IPS DF 19.7 (cell line): ENCODE measurements around the gene SSTR3.

ENCODE experiments used
- DNase-seq: peaks from one replicate; pipeline ENCODE4 v3.0.0-alpha.2; 2013; ENCODE audit warnings: low read depth, low spot score

SSTR3 gene

GRCh38 chr22:37229012-37229804 is 16.9 kb upstream of the SSTR3 start:
- no peak for DNase-seq

GRCh38 chr22:37228106-37229011 is 16.1 kb upstream of the SSTR3 start:
- DNase-seq, result no peak

GRCh38 chr22:37226514-37226913 is 14.2 kb upstream of the SSTR3 start:
- DNase-seq, result no peak

DNA sequence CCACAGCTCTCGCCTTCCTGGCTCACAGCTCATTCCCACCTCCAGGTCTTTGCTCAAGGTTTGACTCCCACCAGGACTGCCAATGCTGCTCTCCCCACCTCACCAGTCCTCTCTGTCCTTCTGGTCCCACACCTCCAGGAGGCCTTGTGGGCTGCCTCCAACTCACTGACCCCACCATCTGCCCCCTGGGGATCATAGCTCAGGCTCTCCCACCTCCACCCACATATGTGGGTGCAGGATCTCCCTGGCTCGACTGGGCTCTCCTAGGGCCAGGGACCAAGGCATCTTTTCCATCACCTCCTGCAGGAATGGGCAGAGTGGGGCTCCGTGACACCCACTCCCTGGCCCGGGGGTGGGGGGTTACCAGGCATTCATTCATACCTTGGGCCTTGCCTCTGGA is 13.8 kb upstream of the SSTR3 start:
- DNase-seq, result no peak

DNA sequence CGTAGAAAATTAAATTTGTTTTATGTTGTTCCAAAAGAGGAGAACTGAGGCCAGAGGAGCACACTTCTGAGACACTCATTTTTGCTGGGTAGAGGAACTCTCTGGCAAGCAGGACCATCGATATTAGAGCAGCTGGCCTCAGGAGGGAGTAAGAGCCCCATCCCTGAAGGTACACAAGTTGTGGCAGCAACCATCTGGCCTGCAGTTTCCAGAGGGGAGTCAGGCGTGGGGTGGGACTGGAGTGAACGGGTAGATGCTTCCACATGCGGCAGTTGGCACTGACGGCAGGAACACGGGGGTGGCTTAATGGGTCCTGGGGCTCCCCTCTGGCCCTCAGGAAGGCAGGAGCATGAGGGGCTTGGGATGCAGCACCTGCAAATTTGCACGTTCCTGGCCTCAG is 13.2 kb upstream of the SSTR3 start:
- DNase-seq, result no peak

- DNase-seq, result no peak
Observed at GRCh38 chr22:37224757-37225420, 12.6 kb upstream of the SSTR3 start.

GRCh38 chr22:37223965-37224551 is 11.8 kb upstream of the SSTR3 start:
- no peak for DNase-seq

DNA sequence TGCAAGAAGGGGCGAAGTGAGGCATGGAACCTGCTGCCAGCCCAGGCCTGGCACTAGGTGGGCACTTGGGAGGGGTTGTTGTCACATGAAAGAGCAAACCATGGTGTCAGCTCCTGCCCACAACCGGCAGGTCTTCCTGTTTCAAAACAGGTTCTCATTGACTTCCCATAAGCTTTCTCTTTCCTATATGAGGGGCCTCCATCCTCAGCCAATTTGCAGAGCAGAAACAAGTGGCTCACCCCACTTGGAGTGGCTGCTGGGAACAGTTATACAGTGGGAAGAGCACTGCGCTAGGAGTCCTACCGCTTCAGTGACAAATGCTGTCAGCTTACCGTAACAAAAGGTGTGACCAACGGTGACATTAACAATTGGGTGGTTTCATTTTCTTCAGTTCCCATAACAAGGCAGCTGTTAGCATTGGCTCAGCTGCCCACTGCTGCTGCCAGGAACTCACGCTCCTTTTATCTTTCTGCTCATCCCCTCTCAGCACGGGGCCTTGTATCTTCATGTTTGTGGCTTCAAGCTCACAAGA is 10.2 kb upstream of the SSTR3 start:
- DNase-seq, result no peak

DNA sequence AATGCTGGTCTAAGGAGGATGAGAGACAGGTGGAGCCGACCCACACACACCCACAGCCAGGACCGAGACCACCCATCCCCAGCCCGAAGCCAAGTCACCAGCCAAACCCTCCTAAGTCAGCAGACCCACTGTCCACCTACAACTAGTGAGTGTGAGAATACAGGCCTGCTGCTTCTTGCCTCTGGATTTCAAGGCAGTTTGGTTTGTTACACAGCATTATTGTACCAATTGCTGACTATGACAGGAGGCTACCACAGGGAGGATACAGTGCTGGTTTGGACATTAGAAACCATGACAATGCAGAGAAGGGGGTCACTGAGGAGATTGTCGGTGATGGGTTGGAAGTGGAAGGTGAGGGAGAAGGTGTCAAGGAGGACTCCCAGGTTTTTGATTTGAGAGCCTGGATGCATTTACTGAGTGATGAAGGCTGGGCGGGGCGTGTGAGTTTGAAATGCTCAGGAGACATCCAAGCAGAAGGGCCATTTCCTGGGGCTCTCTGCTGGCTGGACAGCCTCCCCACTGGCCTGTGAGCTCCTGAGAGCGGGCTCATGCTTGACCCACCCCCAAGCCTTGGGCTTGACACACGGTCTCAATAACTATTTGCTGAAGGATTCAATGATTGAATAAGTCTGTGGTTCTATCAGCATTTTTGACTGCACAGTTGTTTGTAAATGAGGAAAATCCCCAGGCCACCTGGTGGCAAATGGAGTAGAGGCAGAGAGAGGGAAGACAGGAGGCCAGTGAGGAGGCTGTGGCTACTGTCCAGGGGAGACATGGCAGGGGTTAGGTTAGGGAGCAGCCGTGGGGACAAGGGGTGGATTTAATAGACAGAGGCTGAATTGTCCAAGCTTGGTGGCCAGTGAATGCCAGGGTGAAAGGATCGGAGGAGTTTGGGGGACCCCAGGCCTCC is 9.4 kb upstream of the SSTR3 start:
- no peak for DNase-seq

DNA sequence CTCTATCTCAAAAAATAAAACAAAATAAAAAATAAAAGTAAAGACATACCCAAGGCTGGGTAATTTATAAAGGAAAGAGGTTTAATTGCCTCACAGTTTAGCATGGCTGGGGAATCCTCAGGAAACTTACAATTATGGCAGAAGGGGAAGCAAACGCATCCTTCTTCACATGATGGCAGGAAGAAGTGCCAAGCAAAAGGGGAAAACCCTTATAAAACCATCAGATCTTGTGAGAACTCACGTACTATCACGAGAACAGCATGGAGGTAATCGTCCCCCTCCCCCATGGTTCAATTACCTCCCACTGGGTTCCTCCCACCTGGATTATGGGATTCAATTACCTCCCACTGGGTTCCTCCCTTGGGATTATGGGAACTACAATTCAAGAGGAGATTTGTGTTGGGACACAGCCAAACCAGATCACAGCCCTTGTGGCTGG is 8.3 kb upstream of the SSTR3 start:
- DNase-seq, result no peak

DNA sequence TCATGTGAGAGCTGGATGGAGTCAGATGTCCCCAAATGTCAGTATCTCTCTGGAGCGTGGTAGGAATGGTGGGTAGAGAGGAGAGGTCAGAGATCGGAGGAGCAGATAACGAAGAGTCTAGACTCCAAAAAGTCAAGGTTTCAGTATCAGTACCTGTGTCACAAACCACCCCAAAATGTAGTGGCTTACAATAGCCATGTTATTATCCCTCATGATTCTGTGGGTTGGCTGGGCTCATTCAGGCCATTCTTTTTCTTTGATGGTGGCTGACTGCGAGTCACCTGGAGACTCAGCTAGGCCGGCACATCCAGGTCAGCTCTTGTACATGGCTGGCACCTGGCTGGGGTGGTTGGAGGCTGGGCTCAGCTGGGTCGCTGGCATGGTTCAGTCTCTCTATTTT is 7.3 kb upstream of the SSTR3 start:
- no peak for DNase-seq

DNA sequence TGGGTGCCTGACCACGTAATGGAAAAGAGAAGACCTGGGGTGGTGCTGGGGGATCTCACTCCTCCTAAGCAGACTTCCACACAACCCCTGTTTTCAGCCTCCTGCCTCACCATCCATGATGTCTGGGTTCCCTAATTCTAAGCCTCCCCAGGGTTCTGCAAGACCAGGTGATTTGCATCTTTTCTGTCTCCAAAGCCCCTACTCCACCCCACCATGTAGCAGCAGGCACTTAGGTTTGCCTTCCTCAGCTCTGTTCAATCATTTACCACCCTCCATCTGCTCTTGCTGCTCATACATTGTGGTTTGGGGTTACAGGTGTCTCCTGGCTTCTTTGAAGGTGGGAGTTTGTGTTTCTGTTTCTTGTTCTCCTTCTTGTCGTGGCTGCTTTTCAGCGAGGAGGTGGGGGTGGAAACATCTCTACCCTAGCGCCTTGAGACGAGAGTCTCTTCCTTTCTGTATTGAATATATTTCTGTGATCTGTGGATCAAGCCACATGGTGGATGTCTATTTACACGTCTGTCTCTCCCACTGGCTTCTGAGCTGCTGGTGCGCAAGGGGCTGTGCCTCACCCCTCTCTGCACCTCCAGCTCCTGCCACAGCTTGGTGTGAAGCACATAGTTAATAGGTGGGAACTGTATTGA is 6.6 kb upstream of the SSTR3 start:
- DNase-seq, result no peak

DNA sequence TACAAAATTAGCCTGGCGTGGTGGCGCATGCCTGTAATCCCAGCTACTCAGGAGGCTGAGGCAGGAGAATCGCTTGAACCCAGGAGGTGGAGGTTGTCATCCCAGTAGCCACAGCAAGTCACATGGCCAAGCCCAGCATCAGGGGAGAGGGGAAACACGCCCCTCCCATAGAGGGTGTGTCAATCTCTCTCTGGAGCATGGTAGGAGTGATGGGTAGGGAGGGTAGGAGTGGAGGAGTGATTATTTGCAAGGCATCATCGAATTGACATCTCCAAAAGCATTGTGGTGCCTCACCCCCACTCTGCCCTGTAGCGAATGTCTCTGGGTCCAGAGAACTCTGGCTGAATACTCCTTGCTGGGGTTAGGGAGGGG is 6.1 kb upstream of the SSTR3 start:
- DNase-seq, result no peak

DNA sequence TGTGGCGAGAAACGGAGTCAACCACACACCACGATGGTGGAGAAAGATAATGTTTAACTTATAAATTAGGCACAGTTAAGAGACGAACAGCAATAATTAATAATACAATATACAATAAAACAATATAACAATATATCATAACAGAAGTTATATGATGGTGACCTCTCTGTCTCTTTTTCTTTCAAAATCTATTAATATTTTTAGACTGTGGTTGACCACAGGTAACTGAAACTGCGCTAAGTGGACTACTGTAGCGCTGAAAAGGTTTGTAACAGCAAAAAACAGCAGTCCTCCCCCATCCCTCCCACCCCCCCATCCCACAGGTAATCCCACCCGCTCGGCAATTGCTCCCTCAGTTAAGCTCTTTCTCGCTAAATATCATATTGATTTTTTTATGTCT is 3.6 kb upstream of the SSTR3 start:
- DNase-seq, result no peak

- no peak for DNase-seq
Observed at GRCh38 chr22:37214731-37215030, 2.4 kb upstream of the SSTR3 start.

GRCh38 chr22:37213941-37214730 is 1.9 kb upstream of the SSTR3 start:
- no peak for DNase-seq

DNA sequence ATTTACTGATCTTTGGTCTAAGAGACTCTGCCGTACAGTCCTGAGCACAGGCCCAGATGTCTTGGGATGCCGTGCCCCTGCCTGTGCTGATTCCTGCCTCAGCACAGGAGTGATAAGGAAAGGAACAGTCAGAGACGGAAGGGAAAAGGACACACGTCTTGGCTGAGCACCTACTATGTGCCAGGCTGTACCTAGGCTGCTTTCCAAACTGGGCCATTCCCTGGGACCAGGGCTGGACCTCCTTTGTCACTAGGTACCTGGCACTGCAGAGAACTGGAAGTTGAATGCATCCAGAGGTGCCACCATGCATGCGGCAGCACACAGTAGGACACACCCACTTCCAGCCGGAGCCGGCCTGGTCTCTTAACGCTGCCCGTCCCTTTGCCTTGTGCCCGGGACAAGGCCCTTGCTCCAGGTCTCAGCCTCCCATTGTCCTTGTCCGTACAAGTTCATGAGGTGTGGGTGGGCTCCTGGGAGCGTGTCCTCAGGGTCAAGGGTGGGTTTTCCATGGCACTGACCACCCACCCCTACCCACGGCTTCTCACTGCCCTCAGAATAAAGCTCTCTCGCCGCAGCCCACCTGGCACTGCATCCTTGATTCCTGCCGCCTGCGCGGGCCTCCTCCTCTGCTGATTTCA is 1.1 kb upstream of the SSTR3 start:
- DNase-seq, result no peak

DNA sequence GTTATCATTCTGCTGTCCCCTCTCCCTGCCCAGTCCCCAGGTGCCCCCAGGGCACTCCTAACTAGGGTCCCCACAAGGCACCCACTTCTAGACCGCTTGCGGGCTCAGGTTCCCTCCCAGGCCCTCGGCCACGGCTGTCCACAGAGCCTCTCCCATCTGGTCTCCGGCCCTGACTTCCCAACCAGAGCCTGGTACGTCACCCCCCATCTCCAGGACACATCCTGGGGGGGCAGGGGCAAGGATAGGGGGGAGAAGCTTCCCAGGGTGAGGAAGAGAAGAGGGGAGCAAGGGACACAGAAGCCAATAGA is 457 bp downstream of the SSTR3 start:
- DNase-seq, result no peak
